Muscle layer of duodenum (tissue), 2 donors: ENCODE measurements around the gene HAGHL.
"Not testable (repeated sequence)": the region's sequence is repeated elsewhere in the genome, so short reads cannot be mapped to it uniquely, and the experiment has no call there.

Experiments used
- H3K27ac ChIP-seq: one replicate; pipeline ENCODE4 v1.7.0; 2013; ENCODE audit warnings: mild to moderate bottlenecking, low read length
- H3K27me3 ChIP-seq: one replicate; pipeline ENCODE4 v1.7.0; 2013; ENCODE audit warnings: low read depth, mild to moderate bottlenecking, control low read depth, low read length
- H3K36me3 ChIP-seq, 2 donors: one replicate each; pipeline ENCODE4 v1.7.0; 2013; ENCODE audit warnings: low read length in 2 of 2, control low read depth in 1 of 2, mild to moderate bottlenecking in 1 of 2; ENCODE audit not compliant: insufficient read depth in 2 of 2, control insufficient read depth in 1 of 2
- H3K4me1 ChIP-seq, 2 donors: one replicate each; pipeline ENCODE4 v1.7.0; 2013; ENCODE audit warnings: low read length in 2 of 2, mild to moderate bottlenecking in 2 of 2, control low read depth in 1 of 2, moderate library complexity in 1 of 2; ENCODE audit not compliant: insufficient read depth in 2 of 2, control insufficient read depth in 1 of 2
- H3K4me3 ChIP-seq, 2 donors: one replicate each; pipeline ENCODE4 v1.7.0; 2013; ENCODE audit warnings: low read length in 2 of 2, low read depth in 1 of 2, mild to moderate bottlenecking in 1 of 2
- H3K9me3 ChIP-seq, 2 donors: one replicate each; pipeline ENCODE4 v1.7.0; 2013; ENCODE audit warnings: low read length in 2 of 2, control low read depth in 1 of 2, mild to moderate bottlenecking in 1 of 2; ENCODE audit not compliant: control insufficient read depth in 1 of 2
- donor health status: healthy.

Gene HAGHL

DNA sequence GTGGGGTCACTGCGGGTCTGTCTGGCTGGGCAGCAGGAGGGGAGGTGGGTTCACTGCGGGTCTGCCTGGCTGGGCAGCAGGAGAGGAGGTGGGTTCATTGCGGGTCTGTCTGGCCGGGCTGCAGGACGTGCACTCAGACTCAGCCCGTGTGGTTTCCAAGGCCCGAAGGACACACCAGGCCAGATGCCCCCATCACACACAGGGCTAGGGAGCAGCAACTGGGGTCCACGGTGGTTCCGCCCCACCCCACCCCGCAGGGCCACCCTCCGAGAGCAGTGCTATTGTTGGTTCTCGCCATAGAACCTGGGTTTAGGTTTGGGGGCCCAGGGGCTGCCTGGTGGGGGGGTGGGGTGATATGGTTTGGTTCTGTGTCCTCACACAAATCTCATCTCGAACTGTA lies 19.7 kb downstream of the HAGHL start:
- no peaks in the 10 kb centered on the region for H3K4me1 ChIP-seq
- H3K36me3 ChIP-seq, result no peaks in the 10 kb centered on the region
- H3K27ac ChIP-seq, result no peak overlapping the region
- no peaks in the 10 kb centered on the region for H3K9me3 ChIP-seq
- peaks cover 5% of the 10 kb centered on the region for H3K27me3 ChIP-seq
- H3K4me3 ChIP-seq, result no peak overlapping the region

DNA sequence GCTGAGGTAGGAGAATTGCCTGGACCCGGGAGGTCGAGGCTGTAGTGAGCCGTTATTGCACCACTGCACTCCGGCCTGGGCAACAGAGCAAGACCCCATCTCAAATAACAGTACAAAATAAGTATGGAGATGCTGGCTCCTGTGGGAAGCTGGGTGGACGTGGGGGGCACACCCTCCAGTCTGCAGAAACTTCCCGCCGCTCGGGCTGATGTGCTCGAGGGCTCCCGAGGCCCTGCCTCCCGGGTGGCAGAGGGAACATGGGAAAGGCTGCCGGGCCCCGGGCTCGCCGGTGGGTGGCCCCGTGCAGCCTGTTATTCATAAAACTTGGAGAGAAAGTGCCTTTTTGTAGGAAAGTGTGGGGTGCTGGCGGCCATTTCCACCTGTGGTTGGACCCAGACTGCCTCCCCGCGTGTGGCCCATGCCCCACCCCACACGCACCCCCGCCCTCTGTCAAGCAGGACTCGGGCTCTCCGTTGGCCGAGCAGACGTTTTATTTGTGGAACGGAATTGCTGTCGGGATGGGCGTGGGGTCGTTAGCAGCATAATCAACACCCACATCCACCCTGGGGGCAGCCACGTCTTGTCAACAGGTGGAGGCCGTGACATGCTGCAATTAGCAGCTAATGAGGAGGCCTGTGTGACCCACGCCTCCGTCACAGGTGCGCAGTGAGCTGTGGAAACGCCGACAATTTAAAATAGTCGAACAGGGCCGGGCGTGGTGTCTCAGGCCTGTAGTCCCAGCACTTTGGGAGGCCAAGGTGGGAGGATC lies 21.3 kb downstream of the HAGHL start:
- Histone ChIP-seq H3K36me3 (no peaks in the 10 kb centered on the region), H3K4me3 (no peak overlapping the region), H3K4me1 (no peaks in the 10 kb centered on the region), H3K27ac (no peak overlapping the region), H3K27me3 (peaks cover 5% of the 10 kb centered on the region), H3K9me3 (no peaks in the 10 kb centered on the region)

DNA sequence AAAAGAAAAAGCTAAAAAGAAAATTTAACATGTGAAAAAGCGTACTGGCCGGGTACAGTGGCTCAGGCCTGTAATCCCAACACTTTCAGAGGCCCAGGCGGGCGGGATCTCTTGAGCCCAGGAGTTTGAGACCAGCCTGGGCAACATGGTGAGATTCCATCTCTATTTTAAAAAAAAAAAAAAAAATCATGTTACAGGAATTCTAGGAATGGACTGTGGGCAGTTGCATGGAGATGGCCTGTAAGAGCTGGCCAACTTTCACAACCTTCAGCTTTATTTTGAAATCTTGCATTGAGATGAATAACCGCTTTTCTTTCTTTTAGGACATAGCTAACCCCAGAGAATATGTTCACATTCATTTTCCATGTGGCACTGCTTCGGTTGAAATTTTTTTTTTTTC lies 22.1 kb downstream of the HAGHL start:
- no peaks in the 10 kb centered on the region for H3K4me1 ChIP-seq
- H3K4me3 ChIP-seq, result no peak overlapping the region
- H3K9me3 ChIP-seq, result no peaks in the 10 kb centered on the region
- H3K27ac ChIP-seq, result no peak overlapping the region
- peaks cover 5% of the 10 kb centered on the region for H3K27me3 ChIP-seq
- H3K36me3 ChIP-seq, result no peaks in the 10 kb centered on the region

DNA sequence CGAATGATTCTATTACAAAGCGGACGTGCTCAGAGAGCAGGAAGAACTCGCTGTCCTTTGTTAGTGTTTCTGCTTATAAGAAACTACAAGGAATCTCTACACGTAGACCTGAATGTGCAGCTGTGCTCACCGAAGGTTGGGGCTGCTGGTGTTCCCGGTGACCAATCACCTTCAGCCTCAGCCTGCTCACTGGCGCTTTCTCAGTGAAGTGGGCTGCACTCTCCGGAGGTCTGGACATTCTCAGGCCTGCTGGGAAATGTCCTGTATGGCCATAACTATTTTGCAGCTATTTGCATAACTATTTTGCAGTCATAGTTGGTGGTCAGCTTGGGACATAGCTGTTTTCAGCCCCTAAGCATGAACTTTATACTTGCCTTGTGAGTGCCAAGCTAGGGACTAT lies 23.6 kb downstream of the HAGHL start:
- H3K36me3 ChIP-seq, result no peaks in the 10 kb centered on the region
- H3K27ac ChIP-seq, result no peak overlapping the region
- no peak overlapping the region for H3K4me3 ChIP-seq
- H3K27me3 ChIP-seq, result peaks cover 5% of the 10 kb centered on the region
- no peaks in the 10 kb centered on the region for H3K4me1 ChIP-seq
- H3K9me3 ChIP-seq, result no peaks in the 10 kb centered on the region

DNA sequence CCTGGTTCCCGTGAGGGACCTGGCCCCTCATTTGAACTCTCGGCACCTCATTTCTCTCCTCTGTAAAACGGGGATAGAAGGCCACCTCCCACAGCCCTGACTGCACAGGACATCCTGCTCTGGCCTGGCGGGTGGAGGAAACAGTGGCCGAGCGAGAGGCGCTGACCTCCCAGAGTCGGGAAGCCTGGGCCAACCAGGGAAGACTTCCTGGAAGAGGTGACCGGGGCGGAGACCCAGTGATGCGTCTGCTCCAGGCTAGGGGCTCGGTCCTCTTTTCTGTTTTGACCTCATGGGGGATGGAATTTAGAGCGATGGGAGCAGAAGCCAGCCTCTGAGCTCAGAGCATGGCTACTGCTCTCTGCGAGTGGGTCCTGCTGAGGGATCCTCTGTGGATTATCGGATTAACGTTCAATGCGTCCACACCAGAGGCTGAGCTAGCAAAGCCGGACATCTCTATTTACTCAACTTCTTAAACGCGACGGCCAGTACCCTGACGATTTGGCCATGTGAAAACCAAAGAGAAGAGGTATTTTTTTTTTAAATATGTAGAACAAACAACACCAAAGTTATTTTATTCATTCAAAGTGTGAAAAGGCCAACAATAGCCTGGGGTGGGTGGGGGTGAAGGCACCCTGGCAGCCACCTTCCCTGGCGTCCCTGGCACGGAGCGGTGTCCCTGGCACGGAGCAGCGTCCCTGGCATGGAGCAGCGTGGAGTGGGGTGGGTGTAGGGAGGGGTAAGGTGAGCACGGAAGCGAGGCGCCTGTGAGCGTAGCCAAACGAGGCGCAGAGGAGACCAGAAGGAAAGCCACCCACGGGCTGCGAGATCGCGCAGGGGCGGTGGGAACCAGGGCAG lies 24.5 kb downstream of the HAGHL start:
- no peak overlapping the region for H3K4me3 ChIP-seq
- no peaks in the 10 kb centered on the region for H3K4me1 ChIP-seq
- H3K27ac ChIP-seq, result no peak overlapping the region

DNA sequence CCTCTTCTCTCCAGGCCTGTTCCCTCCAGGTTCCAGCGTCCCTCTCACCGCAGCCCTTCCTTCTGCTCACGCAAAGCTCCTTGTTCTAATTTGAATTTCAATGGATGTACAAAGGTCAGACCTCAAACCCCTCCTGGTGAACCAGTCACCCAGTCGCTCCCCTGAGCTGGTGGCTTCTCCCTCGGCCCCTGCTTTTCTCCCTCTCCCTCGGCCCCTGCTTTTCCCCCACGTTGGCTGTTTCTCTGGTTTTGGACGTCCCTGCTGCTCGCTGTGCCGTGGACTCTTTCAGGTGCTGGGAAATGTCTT lies 25.1 kb downstream of the HAGHL start:
- Histone ChIP-seq H3K9me3 (peaks cover 0 to 2% of the 10 kb centered on the region in 2 donors), H3K27ac (no peak overlapping the region), H3K36me3 (no peaks in the 10 kb centered on the region), H3K4me1 (no peaks in the 10 kb centered on the region), H3K27me3 (peaks cover 5% of the 10 kb centered on the region), H3K4me3 (no peak overlapping the region)

More for the DNA sequence above, 24.5 kb downstream of the HAGHL start:
- Histone ChIP-seq H3K36me3 (no peaks in the 10 kb centered on the region), H3K27me3 (peaks cover 5% of the 10 kb centered on the region), H3K9me3 (no peaks in the 10 kb centered on the region)

DNA sequence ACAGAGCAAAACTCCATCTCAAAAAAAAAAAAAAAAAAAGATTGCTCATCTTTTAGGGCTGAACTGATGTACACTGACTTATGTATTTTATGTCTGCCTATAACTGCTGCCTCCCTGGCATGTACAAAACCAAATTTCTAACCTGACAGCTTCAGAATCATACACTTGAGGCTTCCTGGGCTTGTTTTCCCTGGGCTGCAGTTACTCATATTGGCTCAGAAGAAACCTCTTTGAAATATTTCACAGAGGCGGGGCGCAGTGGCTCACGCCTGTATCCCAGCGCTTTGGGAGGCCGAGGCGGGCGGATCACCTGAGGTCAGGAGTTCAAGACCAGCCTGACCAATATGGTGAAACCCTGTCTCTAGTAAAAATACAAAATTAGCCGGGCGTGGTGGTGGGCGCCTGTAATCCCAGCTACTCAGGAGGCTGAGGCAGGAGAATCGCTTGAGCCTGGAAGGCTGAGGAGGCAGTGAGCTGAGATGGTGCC lies 27.3 kb downstream of the HAGHL start:
- not testable (repeated sequence) for H3K27ac ChIP-seq, H3K4me3 ChIP-seq, H3K36me3 ChIP-seq, H3K27me3 ChIP-seq, H3K4me1 ChIP-seq, H3K9me3 ChIP-seq

DNA sequence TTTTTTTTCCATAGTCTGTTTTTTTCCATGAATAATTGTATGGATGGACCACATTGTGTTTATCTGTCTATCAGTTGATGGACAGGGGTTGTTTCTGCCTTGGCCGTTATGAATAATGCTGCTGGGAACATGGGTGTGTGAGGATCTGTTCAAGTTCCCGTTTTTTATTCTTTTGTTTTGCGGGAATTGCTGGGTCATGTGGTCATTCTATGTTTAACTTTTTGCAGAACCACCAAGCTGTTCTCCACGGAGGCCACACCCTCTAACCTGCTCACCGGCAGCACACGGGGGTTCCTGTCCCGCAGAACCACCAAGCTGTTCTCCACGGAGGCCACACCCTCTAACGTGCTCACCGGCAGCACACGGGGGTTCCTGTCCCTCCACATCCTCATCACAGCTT lies 27.8 kb downstream of the HAGHL start:
- Histone ChIP-seq H3K4me3 (no peak overlapping the region), H3K27me3 (peaks cover 5% of the 10 kb centered on the region), H3K36me3 (no peaks in the 10 kb centered on the region), H3K27ac (no peak overlapping the region), H3K4me1 (no peaks in the 10 kb centered on the region), H3K9me3 (peaks cover 0 to 2% of the 10 kb centered on the region in 2 donors)

DNA sequence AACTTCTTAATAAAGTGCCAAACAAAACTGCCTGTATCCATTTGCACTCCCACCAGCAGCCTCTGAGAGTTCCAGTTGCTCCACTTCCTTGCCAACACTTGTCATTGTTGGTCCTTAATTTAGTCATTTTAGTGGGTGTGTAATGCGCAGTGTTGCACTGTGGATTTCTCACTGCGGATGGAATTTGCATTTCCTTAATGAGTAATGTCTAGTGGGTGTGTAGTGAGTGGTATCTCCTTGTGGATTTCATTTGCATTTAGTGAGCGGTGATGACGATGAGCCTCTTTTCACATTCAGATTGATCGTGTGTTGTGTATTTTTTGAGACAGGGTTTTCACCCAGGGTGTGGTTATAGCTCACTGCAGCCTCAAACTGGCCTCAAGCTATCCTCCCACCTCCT lies 29.5 kb downstream of the HAGHL start:
- H3K27me3 ChIP-seq, result peaks cover 2% of the 10 kb centered on the region

DNA sequence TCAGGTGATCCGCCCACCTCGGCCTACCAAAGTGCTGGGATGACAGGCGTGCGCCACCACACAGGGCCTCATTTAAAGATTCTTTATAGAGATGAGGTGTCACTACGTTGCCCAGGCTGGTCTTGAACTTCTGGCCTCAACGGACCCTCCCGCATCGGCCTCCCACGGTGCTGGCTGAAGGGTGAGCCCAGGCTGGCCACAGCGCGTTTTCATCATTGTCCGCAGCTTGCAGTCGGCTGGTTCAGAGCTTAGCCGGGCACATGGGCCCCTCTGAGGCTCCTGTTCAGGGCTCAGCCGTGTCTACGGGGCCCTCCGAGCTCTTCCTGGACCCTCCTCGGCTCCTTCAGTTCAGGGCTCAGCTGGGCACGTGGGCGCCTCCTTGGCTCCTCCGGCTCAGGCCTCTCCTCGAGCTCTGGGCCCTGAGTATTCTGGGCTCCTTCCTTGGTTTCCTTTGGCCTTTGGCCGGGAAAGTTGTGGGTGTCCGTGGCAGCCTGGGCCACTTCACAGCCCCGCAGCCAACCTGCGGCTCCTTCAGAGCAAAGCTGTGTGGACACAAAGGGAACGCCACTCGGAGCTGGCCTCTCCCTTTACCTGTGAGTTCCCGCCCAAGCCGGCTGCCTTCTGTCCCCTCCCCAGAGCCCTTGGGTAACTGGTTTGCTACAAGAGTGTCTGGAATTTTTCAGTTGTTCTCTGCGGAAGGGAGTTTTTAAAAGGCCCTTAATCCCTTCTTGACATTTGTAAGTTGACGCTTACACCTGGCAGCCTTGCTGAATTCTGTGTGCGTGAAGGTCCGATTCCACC lies 32.4 kb downstream of the HAGHL start:
- Histone ChIP-seq H3K36me3 (no peaks in the 10 kb centered on the region), H3K4me3 (no peak overlapping the region), H3K4me1 (no peaks in the 10 kb centered on the region), H3K9me3 (peaks cover 0 to 2% of the 10 kb centered on the region in 2 donors), H3K27ac (no peak overlapping the region), H3K27me3 (no peaks in the 10 kb centered on the region)

More for the DNA sequence above, 29.5 kb downstream of the HAGHL start:
- H3K4me1 ChIP-seq, result no peaks in the 10 kb centered on the region
- H3K36me3 ChIP-seq, result no peaks in the 10 kb centered on the region
- no peak overlapping the region for H3K27ac ChIP-seq
- H3K4me3 ChIP-seq, result no peak overlapping the region
- peaks cover 0 to 2% of the 10 kb centered on the region in 2 donors for H3K9me3 ChIP-seq

DNA sequence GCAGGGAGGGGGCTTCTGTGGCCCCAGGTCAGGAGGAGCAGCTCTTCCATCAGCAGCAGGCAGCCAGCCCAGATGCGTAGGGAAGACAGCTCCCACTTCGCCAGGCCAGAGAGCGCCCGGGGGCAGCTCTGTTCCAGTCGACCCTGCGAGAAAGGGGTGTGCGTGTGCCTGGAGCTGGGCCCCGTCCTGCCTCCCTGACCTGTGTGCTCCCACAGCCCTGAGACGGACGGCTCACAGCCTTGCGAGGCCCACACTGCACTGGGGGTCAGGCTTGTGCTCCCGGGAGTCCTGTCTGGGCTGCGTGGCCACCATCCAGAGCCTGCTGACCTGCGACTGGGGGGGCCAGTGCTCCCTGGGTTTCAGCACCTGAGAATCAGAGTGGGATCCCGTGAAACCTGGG lies 33.2 kb downstream of the HAGHL start:
- no peaks in the 10 kb centered on the region for H3K4me1 ChIP-seq
- H3K27ac ChIP-seq, result no peak overlapping the region
- no peaks in the 10 kb centered on the region for H3K27me3 ChIP-seq
- H3K4me3 ChIP-seq, result no peak overlapping the region
- H3K9me3 ChIP-seq, result peaks cover 0 to 2% of the 10 kb centered on the region in 2 donors
- no peaks in the 10 kb centered on the region for H3K36me3 ChIP-seq
